GM19099 (cell line): ENCODE data around the gene SELPLG.

Source experiments
- POLR2A ChIP-seq: IDR thresholded peaks from 3 replicates; pipeline ENCODE4 v1.6.1; 2011; ENCODE audit warnings: low read depth; ENCODE audit not compliant: insufficient read length; ENCODE audit errors: extremely low read depth

Gene SELPLG

DNA sequence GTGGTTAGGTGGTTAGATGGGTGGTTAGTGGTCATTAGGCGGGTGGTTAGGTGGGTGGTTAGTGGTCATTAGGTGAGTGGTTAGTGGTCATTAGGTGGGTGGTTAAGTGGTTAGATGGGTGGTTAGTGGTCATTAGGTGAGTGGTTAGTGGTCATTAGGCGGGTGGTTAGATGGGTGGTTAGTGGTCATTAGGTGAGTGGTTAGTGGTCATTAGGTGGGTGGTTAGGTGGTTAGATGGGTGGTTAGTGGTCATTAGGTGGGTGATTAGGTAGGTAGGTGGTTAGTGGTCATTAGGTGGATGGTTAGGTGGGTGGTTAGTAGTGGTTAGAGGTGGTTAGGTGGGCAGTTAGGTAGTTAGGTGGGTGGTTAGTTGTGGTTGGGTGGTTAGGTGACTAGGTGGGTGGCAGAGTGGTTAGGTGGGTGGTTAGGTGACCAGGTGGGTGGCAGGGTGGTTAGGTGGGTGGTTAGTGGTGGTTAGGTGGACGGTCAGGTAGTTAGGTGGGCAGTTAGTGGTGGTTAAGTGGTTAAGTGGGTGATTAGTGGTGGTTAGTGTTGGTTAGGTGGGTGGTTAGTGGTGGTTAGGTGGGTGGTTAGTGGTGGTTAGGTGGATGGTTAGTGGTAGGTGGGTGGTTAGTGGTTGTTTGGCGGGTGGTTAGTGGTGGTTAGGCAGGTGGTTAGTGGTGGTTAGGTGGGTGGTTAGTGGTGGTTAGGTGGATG, 27.8 kb downstream of the SELPLG start:
- TF ChIP-seq POLR2A, result no peak

DNA sequence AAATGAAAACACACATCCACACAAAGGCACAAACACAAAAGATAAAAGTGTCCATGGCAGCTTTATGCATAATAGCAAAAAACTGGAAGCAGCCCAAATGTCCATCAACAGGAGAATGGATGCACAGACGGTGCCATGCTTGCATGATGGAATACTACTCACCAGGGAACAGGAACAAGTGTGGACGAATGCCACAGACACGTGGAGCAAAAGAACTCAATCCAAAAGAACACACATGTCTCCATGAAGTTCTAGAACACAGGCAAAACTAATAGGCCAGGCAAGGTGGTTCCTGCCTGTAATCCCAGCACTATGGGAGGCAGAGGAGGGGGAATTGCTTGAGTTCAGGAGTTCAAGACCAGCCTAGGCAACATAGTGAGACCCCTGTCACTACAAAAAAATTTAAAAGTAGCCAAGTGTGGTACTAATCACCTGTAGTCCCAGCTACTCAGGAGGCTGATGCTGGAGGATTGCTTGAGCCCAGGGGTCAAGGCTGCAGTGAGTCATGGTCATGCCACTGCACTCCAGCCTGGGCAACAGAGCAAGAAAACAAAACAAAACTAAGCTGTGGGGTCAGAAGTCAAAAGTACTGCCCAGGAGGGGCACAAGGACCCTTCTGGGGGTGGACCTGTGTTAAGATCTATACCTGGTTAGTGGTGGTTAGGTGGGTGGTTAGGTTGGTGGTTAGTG, 28.5 kb downstream of the SELPLG start:
- no peak for TF ChIP-seq POLR2A

DNA sequence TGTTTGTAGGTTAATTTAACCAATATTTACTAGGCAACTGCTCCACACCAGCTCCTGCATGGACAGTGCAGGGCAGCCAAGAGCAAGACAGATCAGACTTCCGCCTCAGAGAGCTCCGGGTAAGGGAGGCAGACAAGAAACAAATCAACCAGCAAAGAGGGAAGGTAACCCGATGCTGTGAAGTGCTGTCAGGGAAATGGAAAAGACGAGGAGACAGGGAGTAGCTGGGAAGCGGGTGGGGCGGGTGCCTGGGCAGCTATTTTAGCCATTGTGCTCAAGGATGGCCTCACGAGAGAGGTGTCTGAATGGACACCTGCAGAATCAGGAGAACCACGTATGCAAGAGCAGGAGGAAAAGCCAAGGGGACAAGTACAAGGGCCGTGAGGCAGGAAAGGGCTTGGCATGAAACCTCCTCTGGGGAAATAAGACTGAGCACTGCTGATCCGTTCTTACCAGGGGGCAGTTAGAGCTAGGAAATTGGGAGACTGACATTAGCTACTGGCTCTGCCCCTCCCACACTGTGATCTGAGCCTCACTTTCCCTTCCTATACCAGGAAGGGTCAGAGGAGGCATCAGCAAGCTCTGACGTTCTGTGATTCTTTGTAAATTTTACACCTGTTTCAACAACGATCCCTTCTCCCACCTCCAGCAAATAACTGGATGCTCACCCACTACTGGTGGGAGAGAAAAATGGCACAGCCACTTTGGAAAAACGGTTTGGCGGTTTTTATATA, 29.3 kb downstream of the SELPLG start:
- TF ChIP-seq POLR2A, result no peak

DNA sequence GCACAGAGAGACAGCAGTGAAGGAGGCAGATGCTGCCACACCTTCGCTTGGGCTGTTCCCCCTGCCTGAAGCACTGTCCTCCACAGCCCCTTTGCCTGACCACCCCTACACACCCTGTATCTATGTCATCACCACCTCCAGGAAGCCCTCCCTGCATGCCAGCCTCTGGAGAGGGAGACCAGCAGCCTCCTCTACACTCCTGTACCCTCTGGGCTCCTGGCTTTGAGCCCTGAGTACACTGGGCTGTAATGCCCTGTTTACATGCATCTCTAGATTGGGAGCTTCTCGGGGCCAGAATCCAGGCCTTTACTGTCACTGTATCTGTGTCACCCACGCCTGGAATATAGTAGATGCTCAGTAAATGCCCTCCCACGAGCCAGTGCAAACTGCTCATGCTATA, 30.0 kb downstream of the SELPLG start:
- no peak for TF ChIP-seq POLR2A

DNA sequence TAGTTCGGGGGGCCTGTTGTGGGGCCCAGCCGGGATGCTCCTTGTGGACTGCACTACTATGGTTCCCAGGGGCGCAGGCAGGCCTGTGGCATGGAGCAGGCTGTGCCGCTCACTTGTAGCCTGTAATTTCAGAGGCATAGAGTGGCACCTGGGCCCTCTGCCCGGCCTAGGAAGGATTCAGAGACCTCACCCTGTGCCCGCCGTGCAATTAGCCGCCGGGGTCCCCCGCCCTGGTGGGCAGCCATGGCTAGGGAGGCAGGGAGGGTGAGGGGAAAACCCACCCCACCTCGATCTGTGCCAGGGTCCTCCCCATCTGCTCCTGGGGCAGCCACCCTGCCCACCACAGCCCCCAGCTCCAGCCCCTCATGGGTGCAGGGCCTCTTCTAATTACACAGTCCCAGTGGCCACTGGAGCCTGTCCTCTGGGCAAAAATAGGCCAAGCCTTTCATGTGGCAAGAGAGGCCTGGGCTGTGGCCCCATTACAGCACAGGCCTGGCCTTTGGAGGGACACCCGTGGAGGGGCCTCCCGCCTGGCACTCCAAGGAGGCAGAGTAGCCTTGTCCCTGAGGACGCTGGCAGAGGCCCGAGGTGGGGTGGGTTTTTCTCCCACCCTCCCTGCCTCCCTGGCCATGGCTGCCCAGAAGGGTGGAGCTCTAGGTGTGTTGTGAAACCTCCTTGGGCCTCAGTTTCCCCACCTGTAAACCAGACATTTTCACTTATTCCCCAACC, 30.6 kb downstream of the SELPLG start:
- TF ChIP-seq POLR2A, result no peak

DNA sequence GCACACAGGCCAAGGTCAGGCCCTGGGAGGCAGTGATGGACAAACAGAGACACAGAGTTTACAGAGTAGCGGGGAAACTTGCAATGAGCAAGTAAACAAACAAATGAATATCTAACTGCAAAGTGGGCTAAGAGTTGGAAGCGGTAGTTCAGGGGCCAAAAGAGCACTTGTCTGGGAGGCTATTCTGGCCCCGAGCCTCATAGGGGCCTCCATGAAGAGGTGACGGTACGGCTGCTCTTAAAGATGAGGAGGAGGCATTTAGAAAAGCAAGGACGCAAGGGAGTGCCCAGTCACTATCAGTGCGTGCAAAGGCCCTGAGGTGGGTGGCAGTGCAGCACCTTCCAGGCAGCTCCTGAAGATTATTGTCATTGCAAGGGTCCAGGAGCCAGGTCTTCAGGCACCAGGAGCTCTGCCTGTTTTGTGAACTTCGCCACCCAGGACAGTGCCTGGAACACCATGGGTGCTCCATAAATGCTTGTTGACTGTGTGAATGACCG, 31.4 kb downstream of the SELPLG start:
- TF ChIP-seq POLR2A, result no peak

DNA sequence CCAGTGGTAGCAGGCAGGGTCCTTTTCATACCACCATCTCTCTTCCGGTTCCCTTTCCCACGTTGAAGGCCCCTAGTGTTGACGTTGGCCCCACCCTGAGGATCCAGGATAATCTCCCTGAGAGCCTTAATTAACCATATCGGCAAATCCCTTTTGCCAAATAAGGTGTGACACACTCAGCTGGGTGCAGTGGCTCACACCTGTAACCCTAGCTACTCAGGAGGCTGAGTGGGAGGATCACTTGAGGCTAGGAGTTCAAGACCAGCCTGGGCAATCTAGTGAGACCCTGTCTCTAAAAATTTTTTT, 33.0 kb downstream of the SELPLG start:
- TF ChIP-seq POLR2A, result no peak

DNA sequence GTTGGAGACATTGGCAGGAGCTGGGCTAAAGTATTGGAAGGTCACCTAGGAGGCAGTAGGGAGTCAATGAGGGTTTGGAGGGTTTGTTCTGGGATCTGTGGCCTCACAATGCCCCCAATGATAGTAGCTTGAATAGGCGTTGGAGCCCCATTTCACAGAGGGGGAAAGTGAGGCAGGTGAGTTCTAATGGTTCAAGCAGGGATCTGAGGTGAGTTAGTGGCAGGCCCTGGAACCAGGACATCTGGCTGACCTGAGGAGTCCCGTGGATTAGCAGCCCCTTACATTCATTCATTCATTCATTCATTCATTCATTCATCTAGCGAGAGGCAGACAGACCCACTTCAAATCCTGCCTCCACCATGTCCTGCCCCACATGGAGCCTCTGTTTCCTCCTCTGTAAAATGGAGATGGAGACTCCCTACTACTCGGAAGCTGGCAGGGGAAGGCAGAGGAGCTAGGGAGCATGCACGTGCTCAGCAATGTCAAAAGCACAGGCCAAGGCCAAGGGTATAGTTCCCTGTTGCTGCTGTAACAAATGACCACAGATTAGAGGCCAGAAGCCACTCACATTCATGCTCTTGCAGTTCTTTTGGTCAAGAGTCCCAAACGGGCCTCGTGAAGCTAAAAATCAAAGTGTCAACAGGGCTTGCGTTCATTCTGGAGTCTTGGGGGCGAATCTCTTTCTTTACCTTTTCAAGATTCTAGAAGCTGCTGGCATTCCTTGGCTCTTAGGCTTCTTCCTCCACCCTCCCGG, 33.6 kb downstream of the SELPLG start:
- no peak for TF ChIP-seq POLR2A

DNA sequence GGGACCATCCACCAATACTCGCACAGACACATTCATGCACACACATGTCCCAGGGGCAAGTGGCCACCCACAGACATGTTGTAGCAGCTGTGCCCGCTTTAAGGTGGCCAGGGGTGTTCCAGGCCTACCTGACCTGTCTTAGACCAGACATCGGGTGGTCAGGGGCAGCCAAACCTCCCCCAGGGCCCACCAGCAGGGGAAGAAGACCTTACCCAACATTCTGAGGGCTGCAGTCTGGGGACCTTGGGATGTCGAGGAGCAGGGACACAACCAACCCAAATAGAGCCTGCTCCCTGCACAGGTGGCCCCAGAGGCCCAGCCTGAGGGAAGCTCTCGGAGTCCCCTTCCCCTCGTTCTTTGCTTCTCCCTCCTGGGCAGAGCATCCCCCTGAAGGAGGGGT, 34.2 kb downstream of the SELPLG start:
- no peak for TF ChIP-seq POLR2A

DNA sequence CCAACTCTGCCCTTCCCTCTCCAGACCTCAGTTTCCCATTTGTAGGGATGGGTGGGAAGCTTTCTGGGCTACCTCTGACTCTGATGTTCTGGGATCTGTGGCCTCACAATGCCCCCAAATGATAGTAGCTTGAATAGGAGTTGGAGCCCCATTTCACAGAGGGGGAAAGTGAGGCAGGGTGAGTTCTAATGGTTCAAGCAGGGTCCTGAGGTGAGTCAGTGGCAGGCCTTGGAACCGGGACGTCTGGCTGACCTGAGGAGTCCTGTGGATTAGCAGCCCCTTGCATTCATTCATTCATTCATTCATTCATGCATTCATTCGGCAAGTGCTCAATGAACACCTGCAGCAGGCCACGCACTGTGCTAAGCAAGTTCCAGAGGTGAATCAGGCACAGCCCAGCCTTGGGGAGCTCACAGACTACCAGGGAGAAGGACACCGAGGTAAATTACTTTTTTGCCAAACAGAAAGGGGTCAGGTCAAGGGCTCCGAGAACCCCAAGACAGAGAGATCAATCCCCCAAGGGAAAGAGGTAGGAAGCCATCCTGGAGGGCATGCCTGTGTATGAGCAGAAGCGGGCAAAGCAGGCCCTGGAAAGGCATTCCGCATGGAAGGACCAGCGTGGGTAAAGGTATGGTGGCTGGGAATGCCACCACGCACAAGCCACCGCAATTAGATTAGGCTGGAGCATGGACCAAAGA, 35.0 kb downstream of the SELPLG start:
- no peak for TF ChIP-seq POLR2A

DNA sequence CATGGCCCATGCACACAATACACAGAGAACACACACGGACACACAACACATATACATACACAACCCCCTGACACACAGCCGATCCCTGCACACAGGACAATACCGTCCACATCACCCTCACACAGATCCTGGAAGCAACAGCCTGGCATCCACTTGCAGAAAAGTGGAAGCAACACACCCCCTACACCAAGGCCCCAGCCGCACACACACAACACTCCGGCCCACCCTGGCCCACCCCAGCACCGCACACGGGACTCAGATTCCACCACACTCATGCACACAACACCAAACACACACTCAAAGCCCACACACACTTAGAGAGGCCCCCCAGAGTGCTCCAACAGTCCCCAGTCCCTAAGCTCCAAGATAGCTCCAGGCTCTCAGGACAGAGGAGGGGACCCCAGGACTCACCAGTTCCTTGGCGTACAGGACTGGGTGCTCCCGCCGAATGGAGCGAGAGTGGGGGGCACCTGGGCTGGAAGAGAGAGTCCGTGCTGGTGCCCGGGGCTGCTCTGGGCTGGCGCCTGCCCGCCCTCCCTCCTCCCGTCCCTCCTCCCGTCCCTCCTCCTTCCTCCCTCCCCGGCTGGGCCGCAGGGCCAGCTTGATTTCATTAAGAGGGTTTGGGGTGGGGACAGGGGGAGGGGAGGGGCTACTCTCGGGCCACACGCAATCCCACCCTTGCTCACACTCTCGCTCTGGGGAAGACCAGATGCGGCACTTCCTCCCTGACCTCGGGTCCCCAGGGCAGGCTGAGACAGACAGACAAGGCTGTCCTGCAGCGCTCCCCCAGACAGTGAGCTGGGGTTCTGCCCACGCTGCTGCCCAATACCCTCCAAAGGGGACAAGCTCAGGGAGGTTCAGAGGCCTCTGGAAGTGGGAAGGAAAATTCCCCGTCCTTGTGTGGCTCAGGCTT, 35.9 kb downstream of the SELPLG start, which contains the start of gene TMEM119:
TSS of gene TMEM119 (minus strand) at position 526 of the 913 bp plus-strand sequence. CDS start 5,701 bp downstream, outside the sequence.
- TF ChIP-seq POLR2A, result no peak

DNA sequence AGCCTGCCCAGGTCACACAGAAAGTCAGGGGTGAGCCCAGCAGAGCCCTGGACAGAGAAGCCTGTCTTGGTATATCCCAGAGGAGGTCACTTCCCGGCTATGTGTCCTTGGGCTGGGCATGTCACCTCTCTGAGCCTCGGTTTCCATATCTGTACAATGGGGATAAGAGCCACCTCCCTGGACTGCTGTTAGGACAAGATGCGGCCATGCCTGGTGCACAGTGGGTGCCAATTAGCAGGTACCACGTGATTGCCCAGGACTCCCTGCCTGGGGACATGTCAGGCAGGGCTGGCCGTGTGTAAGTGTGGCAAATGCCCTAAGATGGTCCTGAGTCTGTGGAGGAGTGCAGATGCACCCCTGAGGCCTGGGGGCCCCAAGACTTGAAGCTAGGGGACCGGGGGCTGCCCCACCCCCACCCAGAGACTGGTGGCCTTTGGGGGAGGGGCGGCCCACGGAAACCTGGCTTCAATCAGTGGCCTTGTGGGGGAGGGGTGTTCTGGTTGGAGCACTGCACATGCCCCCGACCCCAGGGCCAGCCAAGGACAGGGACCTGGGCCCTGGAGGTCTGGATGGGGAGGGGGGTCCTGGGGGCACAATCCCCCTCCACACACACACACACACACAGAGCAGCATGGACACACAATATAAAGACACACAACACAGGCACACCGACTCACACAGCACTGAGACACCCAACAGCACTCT, 36.7 kb downstream of the SELPLG start:
- no peak for TF ChIP-seq POLR2A
